AG04449 (cell line): ENCODE results near the gene MED13L.

ENCODE experiments used
- CTCF ChIA-PET: fragments of 350-600 bp; formaldehyde crosslinking; extraction: SDS; loops from one replicate; lab custom pipeline; 2021; ENCODE audit warnings: antibody characterized with exemption; lab: Yijun Ruan, JAX
- POLR2A ChIA-PET: fragments of 400-600, 350-600 bp; formaldehyde crosslinking; extraction: SDS; loops from one replicate; lab custom pipeline; 2020; ENCODE audit warnings: antibody characterized with exemption, inconsistent platforms; lab: Yijun Ruan, JAX
- DNase-seq: peaks from one replicate; pipeline ENCODE4 v3.0.0-alpha.2; 2010; ENCODE audit warnings: low read depth, low spot score
- H3K4me3 ChIP-seq: 2 replicates; pipeline ENCODE4 v1.5.1; 2011; ENCODE audit warnings: low read depth, mild to moderate bottlenecking, control low read depth, low read length
- TF ChIP-seq, protein P1 (sequence below): IDR thresholded peaks from one replicate; pipeline ENCODE4 v1.5.1; 2011; ENCODE audit warnings: mild to moderate bottlenecking, moderate library complexity, low read length, control low read depth, inconsistent platforms; ENCODE audit not compliant: insufficient read depth; ENCODE audit errors: missing control alignments

MED13L gene

DNA sequence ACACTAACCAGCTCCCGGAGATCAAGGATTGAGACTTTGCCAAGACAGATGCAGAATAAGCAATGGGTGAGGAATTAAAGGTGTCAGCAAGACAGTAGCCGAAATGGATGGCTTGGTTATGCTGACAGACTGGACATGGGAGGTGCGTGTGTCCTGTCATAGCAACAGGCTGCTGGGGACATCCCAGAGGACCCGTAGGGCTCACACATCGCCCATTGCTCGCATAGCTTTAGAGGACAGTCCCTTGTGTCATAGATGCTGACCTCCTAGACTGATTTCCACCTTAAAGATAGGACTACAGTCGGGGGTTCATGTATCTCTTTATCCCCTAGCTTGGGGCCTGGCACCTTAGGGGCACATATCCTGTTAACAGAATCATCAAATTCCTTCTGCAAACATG is 324.5 kb downstream of the MED13L start:
- DNase-seq: no peak
- ChIA-PET CTCF (interaction anchor here (0.8 to 1.0 kb wide), 2 partner anchors 36 to 756 kb away, joined by 3 read pairs; no protein-coding TSS in a partner anchor), POLR2A (no interaction called here)
- TF ChIP-seq, protein P1, sequence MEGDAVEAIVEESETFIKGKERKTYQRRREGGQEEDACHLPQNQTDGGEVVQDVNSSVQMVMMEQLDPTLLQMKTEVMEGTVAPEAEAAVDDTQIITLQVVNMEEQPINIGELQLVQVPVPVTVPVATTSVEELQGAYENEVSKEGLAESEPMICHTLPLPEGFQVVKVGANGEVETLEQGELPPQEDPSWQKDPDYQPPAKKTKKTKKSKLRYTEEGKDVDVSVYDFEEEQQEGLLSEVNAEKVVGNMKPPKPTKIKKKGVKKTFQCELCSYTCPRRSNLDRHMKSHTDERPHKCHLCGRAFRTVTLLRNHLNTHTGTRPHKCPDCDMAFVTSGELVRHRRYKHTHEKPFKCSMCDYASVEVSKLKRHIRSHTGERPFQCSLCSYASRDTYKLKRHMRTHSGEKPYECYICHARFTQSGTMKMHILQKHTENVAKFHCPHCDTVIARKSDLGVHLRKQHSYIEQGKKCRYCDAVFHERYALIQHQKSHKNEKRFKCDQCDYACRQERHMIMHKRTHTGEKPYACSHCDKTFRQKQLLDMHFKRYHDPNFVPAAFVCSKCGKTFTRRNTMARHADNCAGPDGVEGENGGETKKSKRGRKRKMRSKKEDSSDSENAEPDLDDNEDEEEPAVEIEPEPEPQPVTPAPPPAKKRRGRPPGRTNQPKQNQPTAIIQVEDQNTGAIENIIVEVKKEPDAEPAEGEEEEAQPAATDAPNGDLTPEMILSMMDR: no peak
- no peak overlapping the region for H3K4me3 ChIP-seq

DNA sequence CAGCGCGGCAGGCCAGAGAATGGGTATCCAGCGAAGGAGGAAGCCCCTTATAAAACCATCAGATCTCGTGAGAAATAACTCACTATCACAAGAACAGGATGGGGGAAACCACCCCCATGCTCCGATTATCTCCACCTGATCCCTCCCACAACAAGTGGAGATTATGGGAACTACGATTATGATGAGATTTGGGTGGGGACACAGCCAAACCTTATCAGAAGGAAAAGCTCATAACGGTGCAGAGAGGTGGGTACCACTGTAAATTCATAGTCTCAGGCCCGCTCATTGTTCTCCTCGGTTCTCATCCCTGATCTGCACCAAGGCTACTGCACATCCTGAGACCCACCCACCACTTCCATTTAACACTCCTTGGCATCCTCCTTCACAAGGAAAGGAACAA is 326.5 kb downstream of the MED13L start:
- DNase-seq: no peak
- ChIA-PET POLR2A (no interaction called here), CTCF (no interaction called here)
- TF ChIP-seq, protein P1: no peak
- no peak overlapping the region for H3K4me3 ChIP-seq

DNA sequence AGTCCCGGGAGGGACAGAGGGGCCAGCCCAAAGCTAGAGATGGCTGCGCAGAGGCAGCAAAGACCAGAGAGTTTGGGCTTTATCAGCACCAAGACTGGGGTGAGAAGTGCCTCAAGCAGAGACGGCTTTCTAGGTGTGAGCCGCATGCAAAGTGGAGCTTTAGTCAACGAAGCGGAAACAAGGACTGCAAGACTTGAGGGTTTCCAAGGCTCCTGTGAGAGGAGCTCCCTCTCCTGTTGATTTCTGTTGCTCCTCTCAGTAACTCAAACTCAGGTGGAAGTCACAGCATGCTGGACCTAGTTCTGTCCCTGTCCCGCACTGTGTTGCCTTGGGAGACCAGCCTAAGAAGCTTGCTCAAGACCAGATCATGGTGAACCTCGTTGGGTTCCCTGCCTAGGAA is 327.8 kb downstream of the MED13L start:
- H3K4me3 ChIP-seq: no peak overlapping the region
- ChIA-PET POLR2A (no interaction called here), CTCF (no interaction called here)
- no peak for DNase-seq
- TF ChIP-seq, protein P1: no peak

DNA sequence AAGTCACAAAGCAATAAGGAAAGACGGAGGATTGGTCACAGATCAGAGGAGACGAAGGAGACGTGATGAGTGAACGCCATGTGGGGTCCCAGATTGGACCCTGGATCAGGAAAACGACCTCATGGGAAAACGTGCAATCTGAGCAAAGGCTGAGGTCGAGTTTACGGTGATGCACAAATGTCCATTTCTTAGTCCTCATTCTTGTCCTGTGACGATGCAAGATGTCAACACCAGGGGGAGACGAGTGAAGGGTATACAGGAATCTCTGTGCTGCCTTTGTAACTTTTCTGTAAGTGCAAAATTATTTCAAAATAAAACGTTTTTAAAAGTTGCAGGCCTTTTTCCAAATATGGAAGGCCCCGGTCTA is 329.8 kb downstream of the MED13L start:
- TF ChIP-seq, protein P1: no peak
- DNase-seq: no peak
- H3K4me3 ChIP-seq: no peak overlapping the region
- ChIA-PET CTCF (interaction anchor here (0.9 to 1.7 kb wide), 6 partner anchors 10 to 1981 kb away, joined by 3 to 8 read pairs (median 4); partner anchors contain the start of gene RBM19), POLR2A (no interaction called here)

DNA sequence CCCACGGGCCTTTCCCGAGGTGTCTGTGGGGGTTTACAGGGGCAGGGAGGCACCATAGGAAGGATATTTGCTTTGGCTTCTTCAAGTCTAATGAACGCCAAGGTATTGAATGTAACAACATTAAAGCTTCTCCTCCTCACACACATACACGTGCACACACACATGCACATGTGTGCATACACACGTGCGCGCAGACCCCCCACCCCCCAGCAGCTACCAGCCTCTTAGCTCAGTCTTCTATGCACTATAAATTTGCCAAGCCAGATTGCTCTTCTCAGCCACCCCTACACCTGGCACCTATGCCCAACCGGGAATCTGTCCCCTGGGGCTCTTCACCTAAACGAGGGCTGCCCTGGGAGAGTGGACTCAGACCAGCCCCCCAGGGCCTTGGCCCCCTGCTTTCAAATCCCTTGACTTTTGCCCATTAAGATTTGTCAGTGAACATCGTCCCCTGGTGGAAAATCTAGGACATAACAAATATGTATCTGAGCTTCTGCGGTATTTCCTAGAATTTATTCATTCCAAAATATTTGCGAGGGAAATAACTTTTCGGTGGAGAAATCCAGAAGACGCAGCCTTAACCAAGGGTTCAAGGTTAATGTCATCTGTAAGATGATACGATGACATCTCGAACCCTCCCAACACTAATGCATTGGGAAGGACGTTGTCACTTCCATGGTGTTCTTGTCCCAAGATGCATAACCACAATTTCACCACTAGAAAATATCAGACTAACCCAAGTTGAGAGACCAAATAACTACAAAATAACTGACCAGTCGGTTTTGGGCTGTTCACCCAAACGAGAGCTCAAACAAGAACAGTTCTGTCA is 330.4 kb downstream of the MED13L start:
- DNase-seq: no peak
- ChIA-PET POLR2A (no interaction called here), CTCF (interaction anchor here (1.0 to 1.7 kb wide), 9 partner anchors 10 to 1980 kb away, joined by 3 to 8 read pairs (median 4); partner anchors contain the start of gene RBM19)
- H3K4me3 ChIP-seq: no peak overlapping the region
- TF ChIP-seq, protein P1: peak; percentile 26

DNA sequence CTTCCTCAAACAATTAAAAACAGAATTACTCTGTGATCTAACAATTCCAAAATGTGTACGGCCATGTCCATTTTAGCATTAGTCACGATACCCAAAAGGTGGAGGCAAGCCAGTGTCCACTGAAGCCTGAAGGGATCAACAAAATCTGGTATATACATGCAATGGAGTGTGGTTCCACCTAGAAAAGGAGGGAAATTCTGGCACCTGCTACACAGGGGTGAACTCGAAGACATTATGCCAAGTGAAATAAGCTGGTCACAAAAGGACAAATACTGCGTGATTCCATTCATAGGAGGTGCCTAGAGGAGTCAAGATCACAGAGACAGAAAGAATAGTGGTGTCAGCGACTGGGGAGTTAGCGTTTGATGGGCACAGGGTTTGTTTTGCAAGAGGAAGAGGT is 331.4 kb downstream of the MED13L start:
- POLR2A ChIA-PET: no interaction called here
- no peak for DNase-seq
- no peak overlapping the region for H3K4me3 ChIP-seq
- TF ChIP-seq, protein P1: no peak
- CTCF ChIA-PET: interaction anchor here (0.7 to 1.6 kb wide), 6 partner anchors 9 to 1280 kb away, joined by 3 to 4 read pairs (median 3); no protein-coding TSS in a partner anchor
